ENCODE results near the gene LARP4.
"Not testable (repeated sequence)": the region's sequence is repeated elsewhere in the genome, so short reads cannot be mapped to it uniquely, and the experiment has no call there.

Gene LARP4

GRCh38 chr12:50387972-50388478 is 12.7 kb upstream of the LARP4 start:
- DNase-seq (ENCODE audit: low read depth) = no peak
- no peak overlapping the region for H3K4me3 ChIP-seq (ENCODE audit: low read length)

DNA sequence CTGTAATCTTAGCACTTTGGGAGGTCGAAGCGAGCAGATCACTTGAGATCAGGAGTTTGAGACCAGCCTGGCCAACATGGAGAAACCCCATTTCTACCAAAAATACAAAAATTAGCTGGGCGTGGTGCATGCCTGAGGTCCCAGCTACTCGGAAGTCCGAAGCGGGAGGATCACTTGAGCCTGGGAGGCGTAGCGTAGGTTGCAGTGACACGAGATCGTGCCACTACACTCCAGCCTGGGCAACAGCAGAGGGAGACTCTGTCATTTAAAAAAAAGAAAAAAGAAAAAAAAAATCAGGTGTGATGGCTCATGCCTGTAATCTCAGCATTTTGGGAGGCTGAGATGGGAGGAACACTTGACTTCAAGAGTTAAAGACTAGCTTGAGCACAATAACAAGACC is 11.9 kb upstream of the LARP4 start:
- not testable (repeated sequence) for DNase-seq (ENCODE audit: low read depth); H3K4me3 ChIP-seq (ENCODE audit: low read length)

More at GRCh38 chr12:50387972-50388478, 12.7 kb upstream of the LARP4 start:
- TF ChIP-seq, protein P1, sequence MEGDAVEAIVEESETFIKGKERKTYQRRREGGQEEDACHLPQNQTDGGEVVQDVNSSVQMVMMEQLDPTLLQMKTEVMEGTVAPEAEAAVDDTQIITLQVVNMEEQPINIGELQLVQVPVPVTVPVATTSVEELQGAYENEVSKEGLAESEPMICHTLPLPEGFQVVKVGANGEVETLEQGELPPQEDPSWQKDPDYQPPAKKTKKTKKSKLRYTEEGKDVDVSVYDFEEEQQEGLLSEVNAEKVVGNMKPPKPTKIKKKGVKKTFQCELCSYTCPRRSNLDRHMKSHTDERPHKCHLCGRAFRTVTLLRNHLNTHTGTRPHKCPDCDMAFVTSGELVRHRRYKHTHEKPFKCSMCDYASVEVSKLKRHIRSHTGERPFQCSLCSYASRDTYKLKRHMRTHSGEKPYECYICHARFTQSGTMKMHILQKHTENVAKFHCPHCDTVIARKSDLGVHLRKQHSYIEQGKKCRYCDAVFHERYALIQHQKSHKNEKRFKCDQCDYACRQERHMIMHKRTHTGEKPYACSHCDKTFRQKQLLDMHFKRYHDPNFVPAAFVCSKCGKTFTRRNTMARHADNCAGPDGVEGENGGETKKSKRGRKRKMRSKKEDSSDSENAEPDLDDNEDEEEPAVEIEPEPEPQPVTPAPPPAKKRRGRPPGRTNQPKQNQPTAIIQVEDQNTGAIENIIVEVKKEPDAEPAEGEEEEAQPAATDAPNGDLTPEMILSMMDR (IDR thresholded peaks at IDR 0.05; ENCODE audit: insufficient read depth, low read depth, low read length, missing control alignments) = no peak

- TF ChIP-seq, protein P1 (IDR thresholded peaks at IDR 0.05; ENCODE audit: insufficient read depth, low read depth, low read length, missing control alignments) = no peak
- no peak overlapping the region for H3K4me3 ChIP-seq (ENCODE audit: low read length)
- DNase-seq (ENCODE audit: low read depth) = peak; percentile 82
Observed at GRCh38 chr12:50390316-50390741, 10.4 kb upstream of the LARP4 start.

DNA sequence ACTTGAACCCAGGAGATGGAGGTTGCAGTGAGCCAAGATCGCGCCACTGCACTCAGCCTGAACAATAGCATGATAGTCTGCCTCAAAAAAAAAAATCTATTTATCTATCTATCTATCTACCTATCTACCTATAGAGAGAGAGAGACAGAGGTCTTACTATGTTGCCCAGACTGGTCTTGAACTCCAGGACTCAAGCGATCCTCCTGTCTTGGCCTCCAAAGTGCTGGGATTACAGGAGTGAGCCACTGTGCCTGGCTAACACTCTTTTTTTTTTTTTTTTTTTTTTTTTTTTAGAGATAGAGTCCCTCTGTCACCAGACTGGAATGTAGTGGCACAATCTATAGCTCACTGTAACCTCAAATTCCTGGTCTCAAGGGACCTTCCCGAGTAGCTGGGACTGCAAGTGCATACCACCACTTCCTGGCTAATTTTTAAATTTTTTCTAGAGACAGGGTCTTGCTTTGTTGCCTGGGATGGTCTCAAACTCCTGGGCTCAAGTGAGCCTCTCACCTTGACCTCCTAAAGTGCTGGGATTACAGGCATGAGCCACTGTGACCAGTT is 6.1 kb upstream of the LARP4 start:
- no peak overlapping the region for H3K4me3 ChIP-seq (ENCODE audit: low read length)
- DNase-seq (ENCODE audit: low read depth) = no peak
- TF ChIP-seq, protein P1 (IDR thresholded peaks at IDR 0.05; ENCODE audit: insufficient read depth, low read depth, low read length, missing control alignments) = no peak

DNA sequence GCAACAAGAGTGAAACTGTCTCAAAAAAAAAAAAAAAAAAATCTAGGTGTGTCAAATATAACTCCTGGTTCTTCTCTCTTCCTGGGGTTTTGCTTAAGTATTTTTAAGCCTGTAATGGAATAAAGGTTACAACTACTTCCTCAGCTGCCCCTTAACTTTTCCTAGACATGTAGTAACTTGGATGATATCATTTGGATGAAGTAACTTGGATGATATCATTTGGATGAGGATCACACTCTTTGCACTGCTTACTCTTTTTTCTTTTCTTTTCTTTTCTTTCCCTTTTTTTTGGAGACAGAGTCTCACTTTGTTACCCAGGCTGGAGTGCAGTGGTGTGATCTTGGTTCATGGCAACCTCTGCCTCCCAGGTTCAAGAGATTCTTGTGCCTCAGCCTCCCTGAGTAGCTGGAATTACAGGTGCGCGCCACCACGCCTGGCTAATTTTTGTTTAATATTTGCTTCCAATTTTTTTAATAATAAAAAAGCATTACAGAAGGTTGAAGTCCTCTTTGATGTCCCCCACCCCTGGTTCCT is 3.5 kb upstream of the LARP4 start:
- DNase-seq (ENCODE audit: low read depth) = peak; percentile 62
- TF ChIP-seq, protein P1 (IDR thresholded peaks at IDR 0.05; ENCODE audit: insufficient read depth, low read depth, low read length, missing control alignments) = no peak
- no peak overlapping the region for H3K4me3 ChIP-seq (ENCODE audit: low read length)

DNA sequence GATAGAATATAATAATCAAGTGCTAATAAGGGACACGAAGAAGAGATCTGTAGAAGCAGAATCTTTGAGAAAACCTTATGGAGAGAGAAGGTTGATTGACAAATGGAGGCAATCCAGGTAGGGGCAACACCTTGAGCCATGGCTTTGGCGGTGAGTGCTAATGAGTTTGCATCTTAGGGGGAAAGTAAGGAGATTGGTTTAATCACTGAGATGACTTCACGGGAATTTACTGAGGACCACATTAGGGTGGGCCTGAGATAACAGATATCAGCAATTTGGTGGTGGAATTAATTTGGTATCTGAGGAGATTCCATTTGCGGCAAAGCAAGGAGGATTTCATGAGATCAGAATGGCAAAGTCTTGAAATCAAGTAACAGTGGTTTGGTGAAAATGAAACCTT is 1.8 kb upstream of the LARP4 start:
- no peak for DNase-seq (ENCODE audit: low read depth)
- no peak overlapping the region for H3K4me3 ChIP-seq (ENCODE audit: low read length)
- TF ChIP-seq, protein P1 (IDR thresholded peaks at IDR 0.05; ENCODE audit: insufficient read depth, low read depth, low read length, missing control alignments) = no peak

GRCh38 chr12:50400104-50400637 is 514 bp upstream of the LARP4 start:
- peak overlapping the region; percentile 92 for H3K4me3 ChIP-seq (ENCODE audit: low read length)
- TF ChIP-seq, protein P1 (IDR thresholded peaks at IDR 0.05; ENCODE audit: insufficient read depth, low read depth, low read length, missing control alignments) = no peak
- DNase-seq (ENCODE audit: low read depth) = no peak
